Gastrocnemius medialis (tissue), 4 donors: ENCODE data around the gene OR52E4. TPM values are rescaled to one million over a fixed set of nuclear protein-coding genes. Genes with fewer than 3 reads are reported as not detected.

Experiments used
- ATAC-seq, 2 donors: fragments of 150-250 bp; one replicate each; pipeline ENCODE4 v1.9.1; 2016
- DNase-seq, 2 donors: peaks; one replicate each; pipeline ENCODE4 v3.0.0-alpha.2; 2019
- H3K27ac ChIP-seq, 4 donors: fragments of 200-600 bp; sonication (generic); 1 replicate in 1 of 4; 2 replicates in 3 of 4; pipeline ENCODE4 v1.5.1; 2016 to 2018; ENCODE audit warnings: mild to moderate bottlenecking in 2 of 4, moderate library complexity in 1 of 4
- H3K27me3 ChIP-seq, 3 donors: fragments of 200-600 bp; sonication (generic) in 2 of 3; 1 replicate in 1 of 3; 2 replicates in 2 of 3; pipeline versions ENCODE4 v1.5.1 to v1.6.0; 2016 to 2019; ENCODE audit warnings: mild to moderate bottlenecking in 1 of 3, moderate library complexity in 1 of 3
- H3K36me3 ChIP-seq, 2 donors: fragments of 200-600 bp; sonication (generic) in 1 of 2; one replicate each; pipeline ENCODE4 v1.5.1; 2017 to 2018
- H3K4me1 ChIP-seq, 2 donors: fragments of 200-600 bp; sonication (generic) in 1 of 2; one replicate each; pipeline ENCODE4 v1.5.1; 2016 to 2017; ENCODE audit warnings: mild to moderate bottlenecking in 2 of 2
- H3K4me3 ChIP-seq, 4 donors: fragments of 200-600 bp; sonication (generic) in 3 of 4; 1 replicate in 1 of 4; 2 replicates in 3 of 4; pipeline ENCODE4 v1.5.1; 2016 to 2019; ENCODE audit warnings: mild to moderate bottlenecking in 2 of 4
- H3K9me3 ChIP-seq, 3 donors: fragments of 200-600 bp; sonication (generic) in 2 of 3; 1 replicate in 1 of 3; 2 replicates in 2 of 3; pipeline ENCODE4 v1.5.1; 2016 to 2019
- POLR2A ChIP-seq, 2 donors: fragments of 450-650 bp; IDR thresholded peaks; one replicate each; pipeline ENCODE4 v1.6.1; 2017; ENCODE audit warnings: antibody characterized with exemption in 2 of 2, mild to moderate bottlenecking in 2 of 2, moderate library complexity in 2 of 2
- in situ Hi-C, 4 donors: fragments of 200-750 bp; cut with MboI; loops; one replicate each; pipeline versions ENCODE4 v1.15.0 to v1.8.0; 2017; ENCODE audit warnings: low sequenced_read_pairs in 4 of 4
- intact Hi-C: fragments of 100-400 bp; cut with DNase I; formaldehyde crosslinking; loops from one replicate; pipeline ENCODE4 v1.15.1; 2023; ENCODE audit warnings: low total_unique reads
- total RNA-seq, 4 donors: library from RNA; depleted of rRNA; stranded (reverse); fragments of >200 nt; gene quantifications; one replicate each; pipeline versions ENCODE4 v1.1.0 to v1.2.3, GENCODE V29; 2016
- TF ChIP-seq, protein P1 (sequence below), 5 experiments: fragments of 450-650 bp in 3 of 5; fragments of 200-600 bp in 2 of 5; sonication (generic) in 2 of 5; IDR thresholded peaks in 4 of 5; conservative IDR thresholded peaks in 1 of 5; 1 replicate in 4 of 5; 2 replicates in 1 of 5; pipeline ENCODE4 v1.5.1; 2016 to 2019; ENCODE audit warnings: antibody characterized with exemption in 5 of 5, mild to moderate bottlenecking in 3 of 5, moderate library complexity in 3 of 5

OR52E4 gene
- total RNA-seq, 4 donors from 2014 or later, result not detected

DNA sequence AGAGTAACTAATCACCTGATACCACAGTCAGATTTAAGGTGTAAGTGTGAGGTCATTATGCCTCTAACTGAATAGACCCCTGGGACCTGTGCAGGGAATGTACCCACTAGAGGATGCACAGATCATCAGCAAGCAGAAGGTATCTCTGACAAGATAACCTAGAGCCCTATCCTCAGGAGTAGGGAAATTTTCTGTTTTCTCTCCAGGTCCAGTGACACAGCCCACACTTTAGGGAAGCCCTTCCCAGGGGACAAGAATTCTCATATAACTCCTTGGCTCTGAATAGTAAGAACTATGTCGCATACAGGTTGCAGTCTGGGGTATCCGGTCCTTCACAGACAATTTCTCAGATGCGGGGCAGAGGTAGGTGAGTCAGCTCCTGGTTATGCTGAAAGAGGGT, 12.5 kb downstream of the OR52E4 start, which contains the start of gene OR52E5:
Gene OR52E5 (plus strand): TSS at position 301 of the 400 bp plus-strand sequence. CDS start 7,569 bp downstream, outside the sequence.
- intact Hi-C loops, result no loop called here
- ATAC-seq (no peak), DNase-seq (no peak)
- no peak for TF ChIP-seq POLR2A (IDR thresholded peaks at IDR 0.05)
- TF ChIP-seq, protein P1, sequence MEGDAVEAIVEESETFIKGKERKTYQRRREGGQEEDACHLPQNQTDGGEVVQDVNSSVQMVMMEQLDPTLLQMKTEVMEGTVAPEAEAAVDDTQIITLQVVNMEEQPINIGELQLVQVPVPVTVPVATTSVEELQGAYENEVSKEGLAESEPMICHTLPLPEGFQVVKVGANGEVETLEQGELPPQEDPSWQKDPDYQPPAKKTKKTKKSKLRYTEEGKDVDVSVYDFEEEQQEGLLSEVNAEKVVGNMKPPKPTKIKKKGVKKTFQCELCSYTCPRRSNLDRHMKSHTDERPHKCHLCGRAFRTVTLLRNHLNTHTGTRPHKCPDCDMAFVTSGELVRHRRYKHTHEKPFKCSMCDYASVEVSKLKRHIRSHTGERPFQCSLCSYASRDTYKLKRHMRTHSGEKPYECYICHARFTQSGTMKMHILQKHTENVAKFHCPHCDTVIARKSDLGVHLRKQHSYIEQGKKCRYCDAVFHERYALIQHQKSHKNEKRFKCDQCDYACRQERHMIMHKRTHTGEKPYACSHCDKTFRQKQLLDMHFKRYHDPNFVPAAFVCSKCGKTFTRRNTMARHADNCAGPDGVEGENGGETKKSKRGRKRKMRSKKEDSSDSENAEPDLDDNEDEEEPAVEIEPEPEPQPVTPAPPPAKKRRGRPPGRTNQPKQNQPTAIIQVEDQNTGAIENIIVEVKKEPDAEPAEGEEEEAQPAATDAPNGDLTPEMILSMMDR (IDR thresholded peaks at IDR 0.05 in 4 of 5, conservative IDR thresholded peaks at IDR 0.05 in 1 of 5), result no peak
- no peak within 1 kb of the TSS for H3K27ac ChIP-seq
- no peak within 1 kb of the TSS for H3K4me3 ChIP-seq
- in situ Hi-C loops, result no loop called here
- no peaks in the 10 kb centered on the region for H3K27me3 ChIP-seq
- H3K36me3 ChIP-seq, result no peaks in the 10 kb centered on the region
- H3K4me1 ChIP-seq, result no peaks in the 10 kb centered on the region
- H3K9me3 ChIP-seq, result no peaks in the 10 kb centered on the region

DNA sequence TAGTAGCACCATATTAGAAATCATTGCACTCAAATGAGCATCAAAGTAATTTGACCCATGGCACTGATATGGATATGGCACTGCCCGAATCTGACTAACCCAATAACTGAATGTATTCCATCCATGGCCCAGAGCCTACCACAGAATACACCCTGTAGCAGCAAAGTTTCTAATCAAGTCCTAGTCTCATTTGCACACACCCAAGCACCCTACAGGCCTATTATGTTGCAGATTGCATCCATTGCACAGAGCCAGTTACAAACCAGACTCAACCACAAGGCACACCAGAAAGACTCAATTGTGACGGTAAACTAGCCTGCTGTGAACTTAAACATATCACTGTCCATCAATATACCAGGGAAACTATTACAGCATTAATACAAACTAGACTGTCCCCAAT, 19.1 kb downstream of the OR52E4 start:
- no peaks in the 10 kb centered on the region for H3K27me3 ChIP-seq
- in situ Hi-C loops (no loop called here), intact Hi-C loops (no loop called here)
- no peak overlapping the region for H3K4me3 ChIP-seq
- no peaks in the 10 kb centered on the region for H3K36me3 ChIP-seq
- ATAC-seq, result no peak
- H3K9me3 ChIP-seq, result no peaks in the 10 kb centered on the region
- H3K27ac ChIP-seq, result no peak overlapping the region
- TF ChIP-seq, protein P1 (IDR thresholded peaks at IDR 0.05 in 4 of 5, conservative IDR thresholded peaks at IDR 0.05 in 1 of 5), result no peak
- no peak for TF ChIP-seq POLR2A (IDR thresholded peaks at IDR 0.05)
- H3K4me1 ChIP-seq, result no peaks in the 10 kb centered on the region
- DNase-seq, result no peak

DNA sequence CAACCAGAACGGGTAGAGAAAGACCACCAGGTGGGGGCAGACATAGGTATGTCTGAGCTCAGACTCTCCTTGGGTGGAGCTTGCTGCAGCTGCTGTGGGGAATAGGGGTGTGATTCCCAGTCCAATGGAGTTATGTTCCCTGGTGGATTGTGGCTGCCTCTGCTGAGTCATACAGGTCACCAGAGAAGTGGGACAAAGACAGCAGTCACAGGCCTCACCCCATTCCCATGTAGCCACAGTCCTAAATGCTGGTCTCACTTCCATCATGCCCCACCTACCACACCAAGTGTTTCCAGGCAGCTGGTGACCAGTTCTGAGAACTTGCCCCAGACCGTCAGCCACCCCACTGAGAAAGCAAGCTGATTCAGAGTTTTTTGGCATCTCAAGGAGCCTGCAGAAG, 30.1 kb downstream of the OR52E4 start:
- TF ChIP-seq, protein P1 (IDR thresholded peaks at IDR 0.05 in 4 of 5, conservative IDR thresholded peaks at IDR 0.05 in 1 of 5), result no peak
- TF ChIP-seq POLR2A (IDR thresholded peaks at IDR 0.05), result no peak
- Histone ChIP-seq H3K4me1 (no peaks in the 10 kb centered on the region), H3K36me3 (no peaks in the 10 kb centered on the region), H3K9me3 (no peaks in the 10 kb centered on the region), H3K27ac (no peak overlapping the region), H3K4me3 (no peak overlapping the region), H3K27me3 (no peaks in the 10 kb centered on the region)
- ATAC-seq, result no peak
- in situ Hi-C loops (no loop called here), intact Hi-C loops (no loop called here)
- DNase-seq, result no peak

DNA sequence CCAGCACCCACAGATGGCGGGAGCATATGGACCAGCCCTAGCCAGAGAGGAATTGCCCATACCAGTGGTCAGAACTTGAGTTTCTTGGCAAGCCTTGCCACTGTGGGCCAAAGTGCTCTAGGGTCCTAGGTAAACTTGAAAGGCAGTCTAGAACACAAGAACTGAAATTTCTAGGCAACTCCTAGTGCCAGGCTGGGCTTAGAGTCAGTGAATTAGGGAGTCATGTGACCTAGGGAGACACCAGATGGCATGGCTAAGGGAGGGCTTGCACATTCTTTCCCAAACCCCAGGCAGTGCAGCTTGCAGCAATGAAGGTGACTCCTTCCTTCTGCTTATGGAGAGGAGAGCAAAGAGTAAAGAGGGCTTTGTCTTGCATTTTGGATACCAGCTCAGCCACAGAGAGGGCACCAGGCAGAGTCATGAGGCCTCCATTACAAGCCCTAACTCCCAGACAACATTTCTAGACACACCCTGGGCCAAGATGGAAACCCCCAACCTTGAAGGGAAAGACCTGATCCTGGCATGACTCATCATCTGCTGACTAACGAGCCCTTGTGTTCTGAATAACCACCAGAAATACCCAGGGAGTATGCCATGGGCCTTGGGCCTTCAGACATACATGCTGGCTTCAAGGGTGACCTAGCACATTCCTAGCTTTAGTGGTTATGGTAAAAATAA, 42.5 kb downstream of the OR52E4 start:
- ATAC-seq, result no peak
- intact Hi-C loops, result no loop called here
- no peaks in the 10 kb centered on the region for H3K27me3 ChIP-seq
- H3K9me3 ChIP-seq, result no peaks in the 10 kb centered on the region
- DNase-seq, result no peak
- no peak overlapping the region for H3K27ac ChIP-seq
- no peaks in the 10 kb centered on the region for H3K36me3 ChIP-seq
- H3K4me1 ChIP-seq, result no peaks in the 10 kb centered on the region
- in situ Hi-C loops, result no loop called here
- TF ChIP-seq, protein P1 (IDR thresholded peaks at IDR 0.05 in 4 of 5, conservative IDR thresholded peaks at IDR 0.05 in 1 of 5), result no peak
- no peak for TF ChIP-seq POLR2A (IDR thresholded peaks at IDR 0.05)
- H3K4me3 ChIP-seq, result no peak overlapping the region

DNA sequence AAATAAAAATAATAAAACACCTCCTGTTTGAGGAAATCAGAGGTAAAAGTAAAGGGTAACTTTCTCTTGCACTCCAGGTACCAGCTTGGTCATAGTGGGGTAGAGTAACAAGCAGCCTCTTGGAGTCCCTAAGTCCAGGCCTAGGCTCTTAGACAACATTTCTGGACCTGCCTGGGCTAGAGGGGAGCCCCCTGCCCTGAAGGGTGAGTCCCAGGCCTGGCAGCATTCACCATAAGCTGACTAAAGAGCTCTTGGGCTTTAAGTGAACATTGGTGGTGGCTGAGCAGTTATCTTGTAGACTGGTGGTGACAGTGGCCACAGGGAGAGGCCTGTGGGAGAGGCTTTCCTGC, 43.0 kb downstream of the OR52E4 start:
- TF ChIP-seq, protein P1 (IDR thresholded peaks at IDR 0.05 in 4 of 5, conservative IDR thresholded peaks at IDR 0.05 in 1 of 5), result no peak
- no peak for TF ChIP-seq POLR2A (IDR thresholded peaks at IDR 0.05)
- Histone ChIP-seq H3K4me3 (no peak overlapping the region), H3K9me3 (no peaks in the 10 kb centered on the region), H3K4me1 (no peaks in the 10 kb centered on the region), H3K36me3 (no peaks in the 10 kb centered on the region), H3K27ac (no peak overlapping the region), H3K27me3 (no peaks in the 10 kb centered on the region)
- intact Hi-C loops (no loop called here), in situ Hi-C loops (no loop called here)
- no peak for DNase-seq
- no peak for ATAC-seq
